HCT116 (cell line): ENCODE measurements around the gene GLTP.

Experiments
- EZH2 ChIP-seq: fragments of 200-600 bp; sonication (generic); IDR thresholded peaks from 2 replicates; pipeline ENCODE4 v1.6.1; 2017; ENCODE audit warnings: antibody characterized with exemption, mixed run types
- EZH2phosphoT487 ChIP-seq: fragments of 200-600 bp; IDR thresholded peaks from 2 replicates; pipeline ENCODE4 v1.6.1; 2018; ENCODE audit warnings: antibody characterized with exemption, borderline replicate concordance
- POLR2A ChIP-seq: IDR thresholded peaks from 2 replicates; pipeline ENCODE4 v1.7.0; 2011; ENCODE audit warnings: borderline replicate concordance; ENCODE audit not compliant: insufficient read depth, insufficient read length; ENCODE audit errors: extremely low read depth
- TF ChIP-seq, protein P1 (sequence below), 3 experiments: fragments of 200-600 bp in 1 of 3; sonication (generic) in 1 of 3; IDR thresholded peaks in 2 of 3; conservative IDR thresholded peaks in 1 of 3; 2 replicates each; pipeline ENCODE4 v1.5.1; 2012 to 2017; ENCODE audit warnings: low read depth in 2 of 3, low read length in 2 of 3, antibody characterized with exemption in 1 of 3, borderline replicate concordance in 1 of 3, control low read depth in 1 of 3, mild to moderate bottlenecking in 1 of 3, mixed read lengths in 1 of 3, mixed run types in 1 of 3, moderate library complexity in 1 of 3; ENCODE audit not compliant: insufficient read depth in 1 of 3
- TF ChIP-seq, protein P2 (sequence below): IDR thresholded peaks from 2 replicates; pipeline ENCODE4 v1.6.1; 2012; ENCODE audit warnings: low read depth

DNA sequence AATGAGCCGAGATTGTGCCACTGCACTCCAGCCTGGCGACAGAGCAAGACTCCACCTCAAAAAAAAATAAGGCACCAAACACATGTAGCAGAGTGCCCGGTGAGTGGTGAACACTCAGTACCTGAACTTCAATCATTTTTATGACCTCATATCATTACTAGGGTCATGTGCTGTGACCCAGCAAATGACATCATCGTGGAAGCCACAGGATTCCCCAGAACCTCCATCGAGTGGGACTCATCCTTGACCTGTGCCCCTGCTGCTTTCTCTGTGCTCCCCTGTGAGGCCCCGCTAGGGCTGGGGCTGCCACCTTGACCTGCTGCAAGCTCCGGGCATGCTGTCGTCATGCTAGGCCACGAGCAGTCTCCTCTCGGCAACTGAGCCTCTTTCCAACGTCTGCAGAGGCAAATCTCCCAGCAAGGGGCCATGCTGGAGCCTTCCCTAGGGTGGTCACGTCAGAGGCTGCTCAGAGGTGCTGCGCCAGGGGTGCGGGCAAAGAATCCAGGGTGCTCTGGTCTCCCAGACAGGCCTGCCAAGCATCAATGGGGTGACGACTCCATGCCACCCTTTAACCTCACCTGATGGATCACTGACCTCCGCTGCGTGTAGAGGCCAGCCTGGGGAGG, 18.5 kb downstream of the GLTP start:
- TF ChIP-seq, protein P1, sequence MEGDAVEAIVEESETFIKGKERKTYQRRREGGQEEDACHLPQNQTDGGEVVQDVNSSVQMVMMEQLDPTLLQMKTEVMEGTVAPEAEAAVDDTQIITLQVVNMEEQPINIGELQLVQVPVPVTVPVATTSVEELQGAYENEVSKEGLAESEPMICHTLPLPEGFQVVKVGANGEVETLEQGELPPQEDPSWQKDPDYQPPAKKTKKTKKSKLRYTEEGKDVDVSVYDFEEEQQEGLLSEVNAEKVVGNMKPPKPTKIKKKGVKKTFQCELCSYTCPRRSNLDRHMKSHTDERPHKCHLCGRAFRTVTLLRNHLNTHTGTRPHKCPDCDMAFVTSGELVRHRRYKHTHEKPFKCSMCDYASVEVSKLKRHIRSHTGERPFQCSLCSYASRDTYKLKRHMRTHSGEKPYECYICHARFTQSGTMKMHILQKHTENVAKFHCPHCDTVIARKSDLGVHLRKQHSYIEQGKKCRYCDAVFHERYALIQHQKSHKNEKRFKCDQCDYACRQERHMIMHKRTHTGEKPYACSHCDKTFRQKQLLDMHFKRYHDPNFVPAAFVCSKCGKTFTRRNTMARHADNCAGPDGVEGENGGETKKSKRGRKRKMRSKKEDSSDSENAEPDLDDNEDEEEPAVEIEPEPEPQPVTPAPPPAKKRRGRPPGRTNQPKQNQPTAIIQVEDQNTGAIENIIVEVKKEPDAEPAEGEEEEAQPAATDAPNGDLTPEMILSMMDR (IDR thresholded peaks at IDR 0.05 in 2 of 3, conservative IDR thresholded peaks at IDR 0.05 in 1 of 3; ENCODE audit: borderline replicate concordance in 1 of 3, insufficient read depth in 1 of 3, low read depth in 2 of 3, low read length in 2 of 3), result no peak
- TF ChIP-seq EZH2, result no peak
- no peak for TF ChIP-seq EZH2phosphoT487
- no peak for TF ChIP-seq POLR2A
- TF ChIP-seq, protein P2, sequence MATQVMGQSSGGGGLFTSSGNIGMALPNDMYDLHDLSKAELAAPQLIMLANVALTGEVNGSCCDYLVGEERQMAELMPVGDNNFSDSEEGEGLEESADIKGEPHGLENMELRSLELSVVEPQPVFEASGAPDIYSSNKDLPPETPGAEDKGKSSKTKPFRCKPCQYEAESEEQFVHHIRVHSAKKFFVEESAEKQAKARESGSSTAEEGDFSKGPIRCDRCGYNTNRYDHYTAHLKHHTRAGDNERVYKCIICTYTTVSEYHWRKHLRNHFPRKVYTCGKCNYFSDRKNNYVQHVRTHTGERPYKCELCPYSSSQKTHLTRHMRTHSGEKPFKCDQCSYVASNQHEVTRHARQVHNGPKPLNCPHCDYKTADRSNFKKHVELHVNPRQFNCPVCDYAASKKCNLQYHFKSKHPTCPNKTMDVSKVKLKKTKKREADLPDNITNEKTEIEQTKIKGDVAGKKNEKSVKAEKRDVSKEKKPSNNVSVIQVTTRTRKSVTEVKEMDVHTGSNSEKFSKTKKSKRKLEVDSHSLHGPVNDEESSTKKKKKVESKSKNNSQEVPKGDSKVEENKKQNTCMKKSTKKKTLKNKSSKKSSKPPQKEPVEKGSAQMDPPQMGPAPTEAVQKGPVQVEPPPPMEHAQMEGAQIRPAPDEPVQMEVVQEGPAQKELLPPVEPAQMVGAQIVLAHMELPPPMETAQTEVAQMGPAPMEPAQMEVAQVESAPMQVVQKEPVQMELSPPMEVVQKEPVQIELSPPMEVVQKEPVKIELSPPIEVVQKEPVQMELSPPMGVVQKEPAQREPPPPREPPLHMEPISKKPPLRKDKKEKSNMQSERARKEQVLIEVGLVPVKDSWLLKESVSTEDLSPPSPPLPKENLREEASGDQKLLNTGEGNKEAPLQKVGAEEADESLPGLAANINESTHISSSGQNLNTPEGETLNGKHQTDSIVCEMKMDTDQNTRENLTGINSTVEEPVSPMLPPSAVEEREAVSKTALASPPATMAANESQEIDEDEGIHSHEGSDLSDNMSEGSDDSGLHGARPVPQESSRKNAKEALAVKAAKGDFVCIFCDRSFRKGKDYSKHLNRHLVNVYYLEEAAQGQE, result no peak
